ENCODE data around the gene SPINK4. TPM values are rescaled to one million over a fixed set of nuclear protein-coding genes. Genes with fewer than 3 reads are reported as not detected.

Gene SPINK4
- total RNA-seq, 1 donor from 2014 or later, result not detected

GRCh38 chr9:33254211-33254610, 14.2 kb downstream of the SPINK4 start:
- Mint-ChIP-seq H3K27ac (no peak overlapping the region), H3K9me3 (no peaks in the 10 kb centered on the region), H3K36me3 (ENCODE audit: low read depth) (peaks cover 51% of the 10 kb centered on the region), H3K4me1 (ENCODE audit: low read depth) (no peaks in the 10 kb centered on the region), H3K4me3 (no peak overlapping the region), H3K27me3 (ENCODE audit: insufficient read depth) (no peaks in the 10 kb centered on the region)
- intact Hi-C loops (cut with micrococcal nuclease), result no loop called here
- DNase-seq (ENCODE audit: low spot score), result no peak

GRCh38 chr9:33255014-33255413, 15.0 kb downstream of the SPINK4 start:
- DNase-seq (ENCODE audit: low spot score), result no peak
- Mint-ChIP-seq H3K27ac (no peak overlapping the region), H3K4me3 (no peak overlapping the region), H3K4me1 (ENCODE audit: low read depth) (peaks cover 5% of the 10 kb centered on the region), H3K36me3 (ENCODE audit: low read depth) (peaks cover 54% of the 10 kb centered on the region), H3K27me3 (ENCODE audit: insufficient read depth) (no peaks in the 10 kb centered on the region), H3K9me3 (no peaks in the 10 kb centered on the region)
- intact Hi-C loops (cut with micrococcal nuclease), result no loop called here

GRCh38 chr9:33255471-33255870, 15.5 kb downstream of the SPINK4 start:
- no peak for DNase-seq (ENCODE audit: low spot score)
- Mint-ChIP-seq H3K4me1 (ENCODE audit: low read depth) (peaks cover 9% of the 10 kb centered on the region), H3K9me3 (no peaks in the 10 kb centered on the region), H3K27ac (no peak overlapping the region), H3K27me3 (ENCODE audit: insufficient read depth) (no peaks in the 10 kb centered on the region), H3K36me3 (ENCODE audit: low read depth) (peaks cover 58% of the 10 kb centered on the region), H3K4me3 (no peak overlapping the region)
- intact Hi-C loops (cut with micrococcal nuclease), result no loop called here

GRCh38 chr9:33256236-33256635, 16.3 kb downstream of the SPINK4 start:
- H3K27ac Mint-ChIP-seq, result no peak overlapping the region
- no peaks in the 10 kb centered on the region for H3K27me3 Mint-ChIP-seq (ENCODE audit: insufficient read depth)
- DNase-seq (ENCODE audit: low spot score), result no peak
- peaks cover 17% of the 10 kb centered on the region for H3K4me1 Mint-ChIP-seq (ENCODE audit: low read depth)
- intact Hi-C loops (cut with micrococcal nuclease), result no loop called here
- H3K36me3 Mint-ChIP-seq (ENCODE audit: low read depth), result peaks cover 63% of the 10 kb centered on the region
- no peaks in the 10 kb centered on the region for H3K9me3 Mint-ChIP-seq
- H3K4me3 Mint-ChIP-seq, result no peak overlapping the region

GRCh38 chr9:33257276-33257675, 17.3 kb downstream of the SPINK4 start:
- H3K4me1 Mint-ChIP-seq (ENCODE audit: low read depth), result peaks cover 17% of the 10 kb centered on the region
- H3K36me3 Mint-ChIP-seq (ENCODE audit: low read depth), result peaks cover 67% of the 10 kb centered on the region
- DNase-seq (ENCODE audit: low spot score), result no peak
- intact Hi-C loops (cut with micrococcal nuclease), result no loop called here
- no peaks in the 10 kb centered on the region for H3K9me3 Mint-ChIP-seq
- H3K4me3 Mint-ChIP-seq, result no peak overlapping the region
- no peaks in the 10 kb centered on the region for H3K27me3 Mint-ChIP-seq (ENCODE audit: insufficient read depth)
- H3K27ac Mint-ChIP-seq, result no peak overlapping the region

- no peaks in the 10 kb centered on the region for H3K27me3 Mint-ChIP-seq (ENCODE audit: insufficient read depth)
- no peak overlapping the region for H3K4me3 Mint-ChIP-seq
- H3K36me3 Mint-ChIP-seq (ENCODE audit: low read depth), result peaks cover 57% of the 10 kb centered on the region
- no peak for DNase-seq (ENCODE audit: low spot score)
- H3K9me3 Mint-ChIP-seq, result no peaks in the 10 kb centered on the region
- peak overlapping the region; percentile 2 for H3K27ac Mint-ChIP-seq
- H3K4me1 Mint-ChIP-seq (ENCODE audit: low read depth), result peaks cover 30% of the 10 kb centered on the region
- intact Hi-C loops (cut with micrococcal nuclease), result no loop called here
These were observed 20.4 kb downstream of the SPINK4 start for GRCh38 chr9:33260372-33260771.

- intact Hi-C loops (cut with micrococcal nuclease), result loop anchor here (1.0 to 2.0 kb wide), 8 partner anchors 27 to 785 kb away; partner anchors contain the start of genes APTX, B4GALT1, DNAJA1 and NFX1
- peak; percentile 7 for DNase-seq (ENCODE audit: low spot score)
- no peaks in the 10 kb centered on the region for H3K9me3 Mint-ChIP-seq
These were observed 23.4 kb downstream of the SPINK4 start for GRCh38 chr9:33263131-33264002.

GRCh38 chr9:33264003-33264472, 24.1 kb downstream of the SPINK4 start:
- intact Hi-C loops (cut with micrococcal nuclease), result loop anchor here (1.0 to 2.0 kb wide), 8 partner anchors 26 to 785 kb away; partner anchors contain the start of genes APTX, B4GALT1, DNAJA1 and NFX1
- Mint-ChIP-seq H3K36me3 (ENCODE audit: low read depth) (peaks cover 46% of the 10 kb centered on the region), H3K4me1 (ENCODE audit: low read depth) (peaks cover 60% of the 10 kb centered on the region), H3K9me3 (no peaks in the 10 kb centered on the region), H3K4me3 (peak overlapping the region; percentile 96), H3K27me3 (ENCODE audit: insufficient read depth) (no peaks in the 10 kb centered on the region), H3K27ac (peak overlapping the region; percentile 94)
- DNase-seq (ENCODE audit: low spot score), result peak; percentile 28

More at GRCh38 chr9:33263131-33264002, 23.4 kb downstream of the SPINK4 start:
- Mint-ChIP-seq H3K4me3 (peak overlapping the region; percentile 96), H3K27me3 (ENCODE audit: insufficient read depth) (no peaks in the 10 kb centered on the region), H3K4me1 (ENCODE audit: low read depth) (peaks cover 60% of the 10 kb centered on the region), H3K27ac (peak overlapping the region; percentile 94), H3K36me3 (ENCODE audit: low read depth) (peaks cover 50% of the 10 kb centered on the region)

GRCh38 chr9:33264473-33265177, 24.7 kb downstream of the SPINK4 start, which contains the start of the genes BAG1 and CHMP5:
Gene BAG1, minus strand, starts transcription at chr9:33264708.
Gene CHMP5, plus strand, starts transcription at chr9:33265049. Its CDS starts 30 bp downstream, at chr9:33265079.
- Mint-ChIP-seq H3K36me3 (ENCODE audit: low read depth) (peaks cover 45% of the 10 kb centered on the region), H3K4me1 (ENCODE audit: low read depth) (peaks cover 58% of the 10 kb centered on the region), H3K27ac (peak within 1 kb of the TSS; percentile 94), H3K4me3 (peak within 1 kb of the TSS; percentile 96), H3K9me3 (no peaks in the 10 kb centered on the region), H3K27me3 (ENCODE audit: insufficient read depth) (no peaks in the 10 kb centered on the region)
- peak; percentile 99 for DNase-seq (ENCODE audit: low spot score)
- intact Hi-C loops (cut with micrococcal nuclease), result loop anchor here (1.0 to 5.0 kb wide), 11 partner anchors 26 to 784 kb away; partner anchors contain the start of genes APTX, B4GALT1, DNAJA1 and NFX1

GRCh38 chr9:33265211-33265865, 25.4 kb downstream of the SPINK4 start:
- Mint-ChIP-seq H3K36me3 (ENCODE audit: low read depth) (peaks cover 43% of the 10 kb centered on the region), H3K9me3 (no peaks in the 10 kb centered on the region), H3K27me3 (ENCODE audit: insufficient read depth) (no peaks in the 10 kb centered on the region), H3K4me3 (peak overlapping the region; percentile 90), H3K4me1 (ENCODE audit: low read depth) (peaks cover 52% of the 10 kb centered on the region), H3K27ac (peak overlapping the region; percentile 85)
- DNase-seq (ENCODE audit: low spot score), result no peak
- intact Hi-C loops (cut with micrococcal nuclease), result loop anchor here (1.0 to 5.0 kb wide), 4 partner anchors 41 to 783 kb away; partner anchors contain the start of genes NOL6, SMIM27, TOPORS and UBAP2

GRCh38 chr9:33267151-33267767, 27.3 kb downstream of the SPINK4 start:
- H3K4me1 Mint-ChIP-seq (ENCODE audit: low read depth), result peaks cover 57% of the 10 kb centered on the region
- intact Hi-C loops (cut with micrococcal nuclease), result loop anchor here (5.0 kb wide), 1 partner anchor 715 kb away; the partner anchor contains the start of genes SMIM27 and TOPORS

GRCh38 chr9:33270146-33270545, 30.2 kb downstream of the SPINK4 start:
- Mint-ChIP-seq H3K4me3 (no peak overlapping the region), H3K27ac (no peak overlapping the region), H3K9me3 (no peaks in the 10 kb centered on the region), H3K36me3 (ENCODE audit: low read depth) (peaks cover 47% of the 10 kb centered on the region), H3K4me1 (ENCODE audit: low read depth) (peaks cover 64% of the 10 kb centered on the region), H3K27me3 (ENCODE audit: insufficient read depth) (no peaks in the 10 kb centered on the region)
- no peak for DNase-seq (ENCODE audit: low spot score)
- intact Hi-C loops (cut with micrococcal nuclease), result no loop called here

More at GRCh38 chr9:33267151-33267767, 27.3 kb downstream of the SPINK4 start:
- Mint-ChIP-seq H3K27me3 (ENCODE audit: insufficient read depth) (no peaks in the 10 kb centered on the region), H3K36me3 (ENCODE audit: low read depth) (peaks cover 43% of the 10 kb centered on the region), H3K9me3 (no peaks in the 10 kb centered on the region), H3K4me3 (peak overlapping the region; percentile 90), H3K27ac (peak overlapping the region; percentile 81)
- DNase-seq (ENCODE audit: low spot score), result no peak

Measured in activated T-helper 1 cell treated with anti-CD3 and anti-CD28 coated beads, Interleukin-12 subunit alpha, Interleukin-12 subunit beta, Interleukin-2, Interleukin-4 antibody, amounts not matched to agents 30 ng/mL and 10 ng/mL and 1 ng/mL, durations not matched to agents 14 hours and 24 hours and 36 hours (primary cell).